ENCODE data around the gene TENT4A. TPM values are rescaled to one million over a fixed set of nuclear protein-coding genes. Genes with fewer than 3 reads are reported as not detected.

The TENT4A gene
- total RNA-seq, 6 experiments from 2014 or later = 8.5 to 23.1 (median 13.2) TPM

- ATAC-seq = no peak
- 88% methylated on average over 2 of the region's 2 CpGs for WGBS (ENCODE audit: insufficient coverage, low coverage, low lambda C conversion rate, missing lambda C conversion rate)
- Histone ChIP-seq H3K27me3 (no peaks in the 10 kb centered on the region), H3K4me3 (no peak overlapping the region), H3K36me3 (no peaks in the 10 kb centered on the region), H3K9me3 (no peaks in the 10 kb centered on the region), H3K4me1 (peaks cover 0 to 7% (median 0%) of the 10 kb centered on the region in 4 donors), H3K27ac (no peak overlapping the region)
- DNase-seq = no peak
- intact Hi-C loops (cut with DNase I) = no loop called here
- TF ChIP-seq CTCF (IDR thresholded peaks at IDR 0.05) (no peak), POLR2A (IDR thresholded peaks at IDR 0.05) (no peak)
Measured at GRCh38 chr5:6676702-6677101, 36.5 kb upstream of the TENT4A start.

GRCh38 chr5:6678385-6678784 is 34.8 kb upstream of the TENT4A start:
- peak in 3 of 4 donors; percentile 25 to 76 (median 50) for ATAC-seq
- intact Hi-C loops (cut with DNase I) = no loop called here
- 56% methylated on average over 1 of the region's 1 CpG for WGBS (ENCODE audit: insufficient coverage, low coverage, low lambda C conversion rate, missing lambda C conversion rate)
- Histone ChIP-seq H3K27me3 (no peaks in the 10 kb centered on the region), H3K27ac (no peak overlapping the region), H3K4me3 (no peak overlapping the region), H3K4me1 (peaks cover 0 to 7% (median 0%) of the 10 kb centered on the region in 4 donors), H3K9me3 (no peaks in the 10 kb centered on the region), H3K36me3 (no peaks in the 10 kb centered on the region)
- no peak for DNase-seq
- TF ChIP-seq CTCF (IDR thresholded peaks at IDR 0.05) (no peak), POLR2A (IDR thresholded peaks at IDR 0.05) (no peak)

- ATAC-seq (no peak), DNase-seq (no peak)
- 56% methylated on average over 6 of the region's 6 CpGs for WGBS (ENCODE audit: insufficient coverage, low coverage, low lambda C conversion rate, missing lambda C conversion rate)
- H3K9me3 ChIP-seq = no peaks in the 10 kb centered on the region
- no peak overlapping the region for H3K27ac ChIP-seq
- H3K4me1 ChIP-seq = peaks cover 0 to 7% (median 0%) of the 10 kb centered on the region in 4 donors
- no peaks in the 10 kb centered on the region for H3K36me3 ChIP-seq
- H3K4me3 ChIP-seq = no peak overlapping the region
- no peaks in the 10 kb centered on the region for H3K27me3 ChIP-seq
- no peak for TF ChIP-seq POLR2A (IDR thresholded peaks at IDR 0.05)
- no peak for TF ChIP-seq CTCF (IDR thresholded peaks at IDR 0.05)
- intact Hi-C loops (cut with DNase I) = no loop called here
Measured at GRCh38 chr5:6680922-6681321, 32.3 kb upstream of the TENT4A start.

GRCh38 chr5:6681682-6682081 is 31.6 kb upstream of the TENT4A start:
- intact Hi-C loops (cut with DNase I) = no loop called here
- 87% methylated on average over 2 of the region's 2 CpGs for WGBS (ENCODE audit: insufficient coverage, low coverage, low lambda C conversion rate, missing lambda C conversion rate)

More at GRCh38 chr5:6681682-6682081, 31.6 kb upstream of the TENT4A start:
- ATAC-seq (peak in 2 of 4 donors; percentile 2 to 6), DNase-seq (no peak)
- no peak overlapping the region for H3K27ac ChIP-seq
- H3K4me3 ChIP-seq = no peak overlapping the region
- no peaks in the 10 kb centered on the region for H3K27me3 ChIP-seq
- no peaks in the 10 kb centered on the region for H3K36me3 ChIP-seq
- H3K9me3 ChIP-seq = no peaks in the 10 kb centered on the region
- H3K4me1 ChIP-seq = peaks cover 0 to 7% (median 0%) of the 10 kb centered on the region in 4 donors
- TF ChIP-seq POLR2A (IDR thresholded peaks at IDR 0.05) = no peak
- TF ChIP-seq CTCF (IDR thresholded peaks at IDR 0.05) = no peak

Measured in right lobe of liver (tissue), 6 donors.